HG03039 (cell line): Measurements from ENCODE around the gene STK32B.
"Not testable (repeated sequence)": the region's sequence is repeated elsewhere in the genome, so short reads cannot be mapped to it uniquely, and the experiment has no call there.

ENCODE experiments used
- ATAC-seq: cut with Tn5 transposase; IDR thresholded peaks from one replicate; pipeline ENCODE4 v1.9.1; 2021; ENCODE audit warnings: mild to moderate bottlenecking, moderate library complexity; ENCODE audit not compliant: unreplicated experiment

The STK32B gene

DNA sequence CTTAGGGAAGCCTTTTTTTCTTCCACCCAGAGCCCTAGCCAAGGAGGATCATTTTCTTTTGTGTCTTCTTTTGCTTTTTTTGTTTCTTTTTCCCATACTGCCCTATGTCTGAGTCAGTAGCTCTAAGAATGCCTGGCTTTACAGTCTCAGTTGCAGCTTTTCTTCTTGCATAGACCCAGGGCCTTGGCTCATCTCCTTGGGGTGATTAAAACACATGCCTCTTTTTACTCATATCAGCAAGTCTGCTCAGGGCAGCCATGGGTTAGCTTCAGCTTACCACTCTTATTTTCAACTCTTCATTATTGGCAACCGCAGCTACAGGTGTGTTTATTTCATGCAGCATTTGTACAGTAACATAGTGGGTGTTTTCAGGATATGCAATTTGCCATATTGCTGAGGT lies 196.5 kb downstream of the STK32B start:
- ATAC-seq: no peak

- ATAC-seq: no peak
Observed at GRCh38 chr4:5249727-5250126, 198.4 kb downstream of the STK32B start.

GRCh38 chr4:5250536-5250935 lies 199.3 kb downstream of the STK32B start:
- not testable (repeated sequence) for ATAC-seq

GRCh38 chr4:5256421-5256820 lies 205.1 kb downstream of the STK32B start:
- no peak for ATAC-seq

- ATAC-seq: no peak
Observed at GRCh38 chr4:5257086-5257485, 205.8 kb downstream of the STK32B start.

DNA sequence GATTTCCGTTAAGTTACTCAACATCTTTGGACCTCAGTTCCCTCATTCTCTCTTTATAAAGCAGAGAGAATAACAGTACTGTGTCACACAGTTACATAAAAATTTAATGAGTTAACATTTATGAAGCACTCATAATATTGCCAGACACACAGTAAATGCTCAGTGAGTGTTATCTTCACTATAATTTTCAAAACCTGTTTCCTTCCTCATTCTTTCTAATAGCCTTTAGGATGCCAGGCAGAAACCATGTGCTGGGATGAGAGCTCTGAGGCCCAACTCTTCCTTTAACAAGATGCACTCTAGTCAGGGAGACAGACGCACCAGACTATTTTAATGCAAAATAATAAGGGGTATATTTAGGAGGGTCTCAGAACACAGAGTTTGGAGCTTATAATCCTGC lies 208.2 kb downstream of the STK32B start:
- no peak for ATAC-seq

DNA sequence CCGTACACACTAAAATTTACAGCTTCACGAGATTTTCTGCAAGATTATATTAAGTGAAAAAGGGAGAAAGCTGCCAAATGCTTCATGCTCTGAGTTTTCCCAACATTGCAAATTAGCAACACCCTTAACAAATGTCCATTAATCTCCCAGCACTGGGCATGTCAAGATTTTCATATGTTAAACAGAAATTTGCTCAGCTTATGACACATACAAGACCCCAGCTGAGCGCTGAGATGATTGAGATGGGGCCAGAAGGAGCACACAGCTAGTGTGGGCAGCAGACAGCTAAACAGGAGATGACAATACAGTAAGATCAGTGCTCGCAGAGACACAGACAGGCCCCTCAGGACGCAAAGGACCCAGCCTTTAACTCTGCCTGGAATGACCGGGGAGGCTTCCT lies 208.8 kb downstream of the STK32B start:
- no peak for ATAC-seq

- no peak for ATAC-seq
Observed at GRCh38 chr4:5261866-5262265, 210.6 kb downstream of the STK32B start.

DNA sequence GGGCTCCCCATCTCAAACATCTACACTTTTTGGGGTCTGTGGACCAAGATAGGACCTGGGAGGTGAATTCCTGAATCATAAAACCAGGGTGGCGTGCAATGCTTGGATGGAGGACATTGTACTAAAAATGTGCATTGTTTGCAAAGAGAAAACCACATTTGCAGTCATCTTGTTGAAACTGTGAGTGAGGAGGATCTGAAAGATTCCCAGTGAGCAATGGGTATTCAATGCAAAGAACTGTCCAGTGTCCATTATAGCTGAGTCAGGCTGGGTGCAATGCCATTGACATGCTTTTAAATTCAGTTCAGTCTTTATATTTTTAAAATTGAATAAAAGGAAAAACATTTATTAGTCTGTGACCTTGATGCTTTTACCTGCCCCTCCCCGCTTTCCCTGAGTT lies 215.7 kb downstream of the STK32B start:
- no peak for ATAC-seq

GRCh38 chr4:5267408-5267807 lies 216.1 kb downstream of the STK32B start:
- no peak for ATAC-seq

- ATAC-seq: no peak
Observed at GRCh38 chr4:5276475-5277075, 225.3 kb downstream of the STK32B start.

DNA sequence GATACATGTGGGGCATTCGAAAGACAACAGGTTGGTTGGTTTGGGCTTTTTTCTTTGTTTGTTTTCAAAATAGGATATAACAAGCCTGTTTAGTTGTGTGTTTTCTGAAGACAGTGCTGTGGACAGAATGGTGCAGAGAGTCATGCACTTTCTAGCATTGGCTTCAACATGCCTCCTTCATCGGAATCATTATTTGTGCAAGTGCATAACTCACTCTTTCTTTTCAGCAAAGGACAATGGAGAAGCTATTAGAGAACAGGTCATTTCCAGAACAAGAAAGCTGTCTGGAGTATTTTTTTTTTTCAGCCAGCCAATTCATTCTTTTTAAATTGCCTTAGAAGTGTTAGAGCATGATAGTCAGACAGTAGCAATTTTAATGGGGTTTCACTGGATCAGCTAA lies 225.8 kb downstream of the STK32B start:
- no peak for ATAC-seq

- no peak for ATAC-seq
Observed at GRCh38 chr4:5278213-5278612, 226.9 kb downstream of the STK32B start.

- ATAC-seq: not testable (repeated sequence)
Observed at GRCh38 chr4:5280069-5280468, 228.8 kb downstream of the STK32B start.

DNA sequence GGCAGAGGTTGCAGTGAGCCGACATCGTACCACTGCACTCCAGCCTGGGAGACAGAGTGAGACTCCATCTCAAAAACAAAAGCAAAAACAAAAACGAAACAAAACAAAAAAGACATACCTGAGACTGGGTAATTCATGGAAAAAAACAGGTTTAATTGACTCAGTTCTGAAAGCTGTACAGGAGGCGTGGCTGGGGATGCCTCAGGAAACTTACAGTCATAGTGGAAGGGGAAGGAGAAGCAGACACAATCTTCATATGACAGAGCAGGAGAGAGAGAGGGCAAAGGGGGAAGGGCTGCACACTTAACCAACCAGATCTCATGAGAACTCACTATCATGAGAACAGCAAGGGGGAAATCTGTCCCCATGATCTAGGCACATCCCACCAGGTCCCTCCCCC lies 229.5 kb downstream of the STK32B start:
- no peak for ATAC-seq

- ATAC-seq: no peak
Observed at GRCh38 chr4:5283837-5284236, 232.6 kb downstream of the STK32B start.

DNA sequence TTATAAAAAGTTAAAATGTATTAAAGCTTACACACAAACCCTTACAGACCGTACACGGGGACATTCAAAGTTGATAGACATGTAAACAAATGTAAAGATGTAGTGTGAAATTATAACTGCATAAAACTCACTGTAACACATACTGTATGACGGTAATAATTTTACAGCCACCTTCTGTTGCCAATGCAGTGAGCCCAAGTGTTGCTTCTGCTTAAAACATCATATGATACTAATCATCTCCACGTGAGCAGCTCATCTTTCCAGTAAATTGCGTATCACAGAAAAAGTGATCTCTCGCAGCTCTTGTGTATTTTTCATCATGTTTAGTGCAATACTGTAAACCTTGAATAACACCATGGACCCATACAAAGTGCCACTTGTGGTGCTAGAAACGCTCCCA lies 233.2 kb downstream of the STK32B start:
- no peak for ATAC-seq

DNA sequence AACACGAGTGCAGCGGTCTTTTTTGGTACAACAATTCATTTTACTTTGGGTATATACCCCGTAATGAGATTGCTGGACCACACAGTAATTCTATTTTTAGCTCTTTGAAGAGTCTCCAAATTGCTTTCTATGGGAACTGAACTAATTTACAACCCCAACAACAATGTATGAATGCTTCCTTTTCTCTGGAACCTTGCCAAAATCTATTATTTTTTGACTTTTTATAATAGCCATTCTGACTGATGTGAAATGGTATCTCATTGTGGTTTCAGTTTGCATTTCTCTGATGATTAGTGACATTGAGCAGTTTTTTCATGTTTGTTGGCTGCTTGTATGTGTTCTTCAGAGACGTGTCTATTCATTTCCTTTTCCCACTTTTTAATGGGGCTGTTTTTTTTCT lies 240.8 kb downstream of the STK32B start:
- no peak for ATAC-seq

GRCh38 chr4:5298000-5298787 lies 246.9 kb downstream of the STK32B start:
- not testable (repeated sequence) for ATAC-seq

- no peak for ATAC-seq
Observed at GRCh38 chr4:5300283-5300682, 249.0 kb downstream of the STK32B start.

DNA sequence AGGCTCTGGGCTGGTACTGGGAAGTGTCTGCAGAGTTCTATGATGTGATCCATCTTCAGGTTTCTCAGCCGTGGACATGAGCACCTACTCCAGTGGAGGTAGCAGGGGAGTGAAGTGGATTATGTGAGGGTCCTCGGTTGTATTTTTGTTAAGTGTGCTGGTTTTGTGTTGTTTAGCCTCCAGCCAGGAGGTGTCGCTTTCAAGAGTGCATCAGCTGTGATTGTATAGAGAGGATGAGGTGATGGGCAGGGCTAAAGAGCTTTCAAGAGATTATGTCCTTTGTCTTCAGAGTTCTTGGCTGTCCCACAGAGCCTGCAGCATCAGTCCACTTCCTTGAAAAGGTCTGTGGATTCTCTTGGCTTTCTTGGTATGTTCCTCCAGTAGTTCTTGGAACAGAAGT lies 256.6 kb downstream of the STK32B start:
- no peak for ATAC-seq

GRCh38 chr4:5322321-5322720 lies 271.0 kb downstream of the STK32B start:
- no peak for ATAC-seq
